ENCODE results near the gene SLC25A21.
A peak's percentile ranks its signal among the peaks of the same experiment; 100 is the strongest.
"Not testable (repeated sequence)": the region's sequence is repeated elsewhere in the genome, so short reads cannot be mapped to it uniquely, and the experiment has no call there.

The SLC25A21 gene

DNA sequence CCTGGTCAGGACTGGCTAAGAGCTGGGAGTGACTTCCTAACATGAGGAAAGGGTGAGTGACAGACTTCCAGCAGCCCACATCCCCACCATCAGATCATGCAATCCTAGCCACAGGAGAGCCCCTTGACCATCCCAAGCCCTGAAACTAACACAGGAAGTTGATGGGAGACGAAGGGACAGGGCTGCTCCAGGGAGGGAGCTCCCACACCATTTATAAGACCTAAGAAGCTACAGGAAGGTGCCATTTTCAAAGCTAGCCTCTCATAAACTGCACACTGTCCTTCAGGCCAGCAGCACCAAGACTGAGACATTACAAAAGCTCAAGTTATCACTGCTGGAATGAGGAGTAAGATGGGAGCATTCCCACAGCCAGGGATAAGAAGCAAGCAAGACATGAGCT lies 19.4 kb downstream of the SLC25A21 start:
- in situ Hi-C loops (cut with HindIII; ENCODE audit: low pct_ligation_motif_present, low pct_unique_long_range_greater_than_20kb, low sequenced_read_pairs), result no loop called here
- no peak for DNase-seq

DNA sequence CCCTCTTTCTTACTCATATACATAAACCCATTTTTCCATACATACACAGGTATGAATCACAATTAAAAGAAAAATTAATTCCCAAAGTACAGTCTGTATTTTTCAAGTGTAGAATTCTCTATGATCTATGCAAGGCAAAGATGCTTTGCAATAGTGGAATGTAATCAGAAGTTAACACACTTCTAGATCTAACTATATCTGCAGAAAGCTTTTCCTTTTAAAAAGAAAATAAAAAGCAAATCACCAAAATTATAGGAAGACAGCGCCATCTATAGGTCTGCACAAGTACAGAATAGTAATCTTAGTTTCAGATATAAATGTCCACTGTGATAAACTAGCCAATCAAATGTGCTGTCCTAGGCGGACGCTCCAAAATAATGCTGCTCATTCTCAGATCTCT lies 22.0 kb downstream of the SLC25A21 start:
- in situ Hi-C loops (cut with HindIII; ENCODE audit: low pct_ligation_motif_present, low pct_unique_long_range_greater_than_20kb, low sequenced_read_pairs), result no loop called here
- DNase-seq, result peak; percentile 46

DNA sequence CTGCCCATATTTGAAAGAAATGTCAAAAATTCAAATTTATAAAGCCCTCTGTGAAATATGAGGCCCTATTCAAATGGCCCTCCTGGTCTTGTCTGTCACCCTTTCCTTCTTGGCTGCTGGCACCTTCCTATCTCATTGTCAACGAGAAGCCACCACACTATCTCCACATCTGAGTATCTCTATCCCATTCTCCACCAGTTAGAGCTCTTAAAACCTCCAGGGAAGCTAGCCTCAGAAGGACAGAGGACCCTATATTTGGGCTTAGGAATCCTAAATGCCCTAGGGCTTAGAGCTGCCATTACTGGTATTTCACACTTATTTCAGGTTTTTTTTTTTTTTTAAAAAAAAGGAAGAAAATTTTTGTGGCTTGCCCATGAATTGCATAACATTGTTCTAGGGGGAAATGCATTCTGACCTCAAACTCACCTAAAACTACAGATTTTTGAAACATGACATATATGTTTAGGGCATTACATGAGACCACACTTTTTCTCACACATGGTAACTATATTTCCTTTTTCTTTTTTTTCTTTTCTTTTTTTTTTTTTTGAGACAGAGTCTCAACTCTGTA lies 25.0 kb downstream of the SLC25A21 start:
- in situ Hi-C loops (cut with HindIII; ENCODE audit: low pct_ligation_motif_present, low pct_unique_long_range_greater_than_20kb, low sequenced_read_pairs), result no loop called here
- no peak for DNase-seq

DNA sequence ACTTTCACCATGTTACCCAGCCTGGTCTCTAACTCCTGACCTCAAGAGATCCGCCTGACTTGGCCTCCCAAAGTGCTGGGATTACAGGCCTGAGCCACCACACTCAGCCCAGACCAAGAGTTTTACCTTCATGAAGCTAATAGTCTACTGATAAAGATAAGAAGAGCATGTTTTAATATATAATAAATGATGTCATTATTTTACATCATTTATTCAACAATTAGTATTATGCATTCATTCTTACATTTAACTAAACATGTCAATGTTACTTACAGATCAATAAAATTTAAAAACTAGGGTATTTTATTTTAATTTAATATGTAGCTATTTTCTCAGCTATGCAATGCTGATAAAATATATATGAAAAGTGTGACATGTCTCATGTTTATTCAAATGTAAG lies 26.0 kb downstream of the SLC25A21 start:
- DNase-seq; in situ Hi-C loops (cut with HindIII; ENCODE audit: low pct_ligation_motif_present, low pct_unique_long_range_greater_than_20kb, low sequenced_read_pairs): not testable (repeated sequence)

DNA sequence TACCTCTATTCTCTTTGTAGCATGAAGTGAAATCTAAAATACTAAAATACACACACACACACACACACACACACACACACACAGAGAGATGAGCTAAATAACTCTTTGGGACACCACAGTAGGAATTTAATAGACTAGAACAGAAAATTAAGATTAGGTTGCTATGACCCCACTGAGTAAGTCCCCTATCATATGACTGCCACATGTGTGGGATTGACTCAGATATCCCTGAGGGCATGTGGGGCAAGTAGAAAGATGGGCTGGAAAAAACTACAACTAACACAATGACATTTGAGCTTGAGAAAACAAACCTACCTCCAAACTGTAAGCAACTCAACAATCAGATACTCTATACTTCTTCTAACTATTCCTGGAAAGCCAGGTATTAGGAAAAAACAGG lies 27.0 kb downstream of the SLC25A21 start:
- no peak for DNase-seq
- in situ Hi-C loops (cut with HindIII; ENCODE audit: low pct_ligation_motif_present, low pct_unique_long_range_greater_than_20kb, low sequenced_read_pairs), result no loop called here

DNA sequence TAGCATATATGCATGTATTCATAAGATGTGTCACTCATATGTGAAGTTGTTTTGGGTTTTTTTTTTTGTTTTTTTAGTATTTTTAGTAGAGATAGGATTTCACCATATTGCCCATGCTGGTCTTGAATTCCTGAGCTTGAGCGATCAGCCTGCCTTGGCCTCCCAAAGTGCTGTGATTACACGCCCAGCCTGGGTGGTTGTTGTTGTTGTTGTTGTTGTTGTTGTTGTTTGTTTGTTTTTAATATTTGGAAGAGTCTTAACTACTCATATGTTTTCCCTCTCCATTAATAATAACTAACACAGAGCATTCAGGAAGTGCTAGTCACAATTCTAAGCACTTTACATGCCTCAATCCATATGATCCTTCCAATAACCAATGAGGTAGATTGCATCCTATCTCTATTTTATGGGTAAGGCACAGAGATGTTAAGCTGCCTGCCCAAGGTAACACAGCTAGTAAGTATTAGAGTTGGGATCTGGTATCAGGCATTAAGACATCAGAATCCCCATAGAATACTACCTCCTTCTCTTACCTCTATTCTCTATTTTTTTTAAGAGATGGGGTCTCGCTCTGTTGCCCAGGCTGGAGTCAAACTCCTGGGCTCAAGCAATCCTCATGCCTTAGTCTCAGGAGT lies 27.6 kb downstream of the SLC25A21 start:
- no peak for DNase-seq
- in situ Hi-C loops (cut with HindIII; ENCODE audit: low pct_ligation_motif_present, low pct_unique_long_range_greater_than_20kb, low sequenced_read_pairs), result no loop called here

DNA sequence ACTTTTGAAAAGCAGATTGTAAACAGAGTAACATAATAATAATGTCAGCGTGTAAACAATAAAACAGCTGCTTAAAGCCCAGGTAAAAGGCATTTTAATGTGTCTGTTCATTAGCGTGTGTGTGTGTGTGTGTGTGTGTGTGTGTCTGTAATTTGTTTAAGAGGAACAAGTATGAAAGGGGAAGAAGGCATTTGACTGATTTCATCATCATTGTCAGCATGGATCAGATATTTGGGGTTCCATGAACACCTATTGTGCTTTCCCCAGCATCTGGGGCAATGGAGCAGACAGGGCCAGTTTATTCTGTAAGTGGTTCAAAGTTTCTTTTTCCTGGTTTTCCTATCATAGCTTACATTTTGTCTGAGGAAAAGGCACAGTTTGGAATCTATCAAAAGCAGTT lies 28.9 kb downstream of the SLC25A21 start:
- in situ Hi-C loops (cut with HindIII; ENCODE audit: low pct_ligation_motif_present, low pct_unique_long_range_greater_than_20kb, low sequenced_read_pairs), result no loop called here

DNA sequence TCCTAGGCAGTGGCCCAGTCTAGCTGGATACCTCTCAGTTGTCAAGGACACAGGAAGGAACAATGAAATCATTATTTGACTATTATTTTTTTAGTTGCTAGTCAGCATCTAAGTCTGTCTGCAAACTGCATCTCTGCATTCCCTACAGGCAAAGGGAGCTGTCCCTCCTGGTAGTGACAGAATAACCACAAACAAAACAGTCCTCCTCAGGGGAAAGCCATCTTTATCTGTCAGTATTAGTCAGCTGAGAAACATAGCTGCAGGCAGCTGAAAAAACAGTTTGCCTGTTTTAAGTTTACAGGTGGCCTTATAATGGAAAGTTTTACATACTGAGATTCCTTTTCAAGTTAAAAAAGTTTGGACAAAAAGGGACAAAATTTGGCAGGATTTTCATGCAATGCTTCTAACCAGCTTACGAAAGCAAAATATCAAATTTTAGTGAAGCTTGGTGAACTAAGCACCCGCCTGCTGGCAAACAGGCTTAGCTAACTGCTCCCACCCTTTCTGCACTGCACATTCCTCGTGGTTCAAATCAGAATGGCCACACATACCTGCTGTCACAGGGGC lies 29.5 kb downstream of the SLC25A21 start:
- in situ Hi-C loops (cut with HindIII; ENCODE audit: low pct_ligation_motif_present, low pct_unique_long_range_greater_than_20kb, low sequenced_read_pairs), result no loop called here
- no peak for DNase-seq

More for the DNA sequence above, 28.9 kb downstream of the SLC25A21 start:
- no peak for DNase-seq

DNA sequence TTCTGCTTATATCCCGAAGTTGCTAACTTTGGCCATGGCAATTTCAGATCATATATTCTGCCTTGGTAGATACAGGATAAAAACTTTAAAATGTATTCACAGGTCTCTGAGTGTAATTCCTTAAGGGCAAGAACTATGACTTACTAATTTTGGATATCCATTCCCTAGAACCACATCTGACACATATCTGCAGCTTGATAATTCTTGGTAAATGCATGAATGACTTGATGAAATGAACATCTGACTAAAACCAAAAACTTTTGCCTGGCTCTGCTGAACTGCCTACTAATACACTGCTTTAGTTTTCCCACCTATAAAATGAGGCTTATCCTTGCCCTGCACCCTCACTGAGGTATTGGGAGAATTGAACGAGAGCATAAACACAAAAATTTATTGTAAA lies 32.2 kb downstream of the SLC25A21 start:
- DNase-seq, result no peak
- in situ Hi-C loops (cut with HindIII; ENCODE audit: low pct_ligation_motif_present, low pct_unique_long_range_greater_than_20kb, low sequenced_read_pairs), result no loop called here

DNA sequence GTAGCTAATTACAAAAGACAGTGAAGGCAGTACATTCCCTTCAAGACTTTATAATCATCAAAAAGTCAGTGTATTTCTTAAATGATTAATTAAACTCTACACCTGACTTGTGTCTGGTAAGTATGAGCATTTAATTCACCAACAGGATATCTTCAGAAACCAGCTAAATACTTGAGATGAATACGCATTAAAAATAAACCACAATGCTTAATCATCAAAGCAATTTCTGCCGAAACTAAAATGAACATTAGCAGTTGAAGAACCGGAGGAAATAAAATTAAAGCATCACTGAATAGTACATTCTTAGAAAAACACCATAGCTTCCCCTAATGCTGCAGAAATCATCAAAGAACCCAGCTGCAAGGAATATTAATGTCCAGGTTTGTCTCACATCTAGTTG lies 32.7 kb downstream of the SLC25A21 start:
- no peak for DNase-seq
- in situ Hi-C loops (cut with HindIII; ENCODE audit: low pct_ligation_motif_present, low pct_unique_long_range_greater_than_20kb, low sequenced_read_pairs), result no loop called here

DNA sequence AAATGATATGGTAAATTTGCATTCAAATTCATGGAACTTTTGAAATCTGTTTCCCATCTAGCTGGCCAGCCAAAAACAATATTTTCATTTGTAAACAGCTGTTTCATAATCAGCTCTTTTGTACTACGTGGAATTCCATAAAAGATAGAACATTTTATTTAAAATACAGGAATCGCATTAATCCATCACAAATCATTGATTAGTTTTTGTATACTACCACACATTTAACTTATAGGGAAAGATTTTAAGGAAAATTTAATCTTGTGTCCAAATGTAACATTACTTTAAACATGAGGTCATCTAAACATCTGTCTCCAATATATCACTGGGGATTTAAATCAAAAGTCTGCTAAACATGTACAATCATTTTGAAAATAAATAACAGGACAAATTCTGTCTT lies 33.5 kb downstream of the SLC25A21 start:
- DNase-seq, result no peak
- in situ Hi-C loops (cut with HindIII; ENCODE audit: low pct_ligation_motif_present, low pct_unique_long_range_greater_than_20kb, low sequenced_read_pairs), result no loop called here

DNA sequence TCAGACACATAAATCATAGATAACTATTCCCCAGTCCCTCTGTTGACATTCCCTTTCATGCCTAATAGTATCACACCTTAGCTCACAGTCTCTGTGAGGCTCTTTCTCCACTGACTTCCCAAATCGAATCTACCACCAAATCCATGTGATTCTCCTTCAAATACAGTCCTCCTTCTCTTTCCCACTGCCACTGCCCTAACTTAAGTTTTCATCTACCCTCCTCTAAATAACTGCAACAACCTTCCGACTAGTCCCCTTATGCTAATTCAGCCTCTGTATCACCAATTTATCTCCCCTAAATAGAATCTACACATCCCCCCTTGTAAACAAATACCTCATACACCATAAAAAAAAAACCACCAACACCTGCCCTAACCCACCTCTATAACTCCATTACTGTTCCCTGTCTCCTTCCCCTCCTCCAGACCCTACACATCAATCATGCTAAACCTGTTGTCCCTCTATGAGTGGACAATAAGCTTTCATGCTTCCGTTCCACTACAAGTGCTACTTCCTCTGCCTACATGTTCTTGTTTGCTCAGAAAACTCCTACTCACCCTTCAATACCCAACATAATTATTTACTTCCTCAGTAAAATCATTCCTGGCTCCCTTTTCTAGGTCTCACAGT lies 39.0 kb downstream of the SLC25A21 start:
- no peak for DNase-seq
- in situ Hi-C loops (cut with HindIII; ENCODE audit: low pct_ligation_motif_present, low pct_unique_long_range_greater_than_20kb, low sequenced_read_pairs), result no loop called here

DNA sequence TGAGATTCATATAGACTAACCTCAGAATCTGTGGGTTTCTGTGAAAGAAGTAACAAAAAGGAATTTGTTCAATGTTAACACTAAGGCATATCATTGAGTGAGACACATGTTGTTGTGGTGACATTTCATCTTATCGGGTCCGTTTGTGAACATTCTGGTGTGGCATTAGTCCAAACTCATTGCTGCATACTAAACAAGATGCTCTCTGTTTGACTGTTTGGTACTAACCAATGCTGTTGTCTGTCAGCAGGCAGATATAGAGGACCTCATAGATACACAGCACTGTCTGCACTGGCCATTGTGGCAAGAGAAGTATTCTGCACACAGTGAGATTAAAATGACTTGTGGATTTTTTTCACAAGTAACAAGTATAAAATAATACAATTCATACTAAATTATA lies 41.2 kb downstream of the SLC25A21 start:
- in situ Hi-C loops (cut with HindIII; ENCODE audit: low pct_ligation_motif_present, low pct_unique_long_range_greater_than_20kb, low sequenced_read_pairs), result no loop called here
- DNase-seq, result no peak

DNA sequence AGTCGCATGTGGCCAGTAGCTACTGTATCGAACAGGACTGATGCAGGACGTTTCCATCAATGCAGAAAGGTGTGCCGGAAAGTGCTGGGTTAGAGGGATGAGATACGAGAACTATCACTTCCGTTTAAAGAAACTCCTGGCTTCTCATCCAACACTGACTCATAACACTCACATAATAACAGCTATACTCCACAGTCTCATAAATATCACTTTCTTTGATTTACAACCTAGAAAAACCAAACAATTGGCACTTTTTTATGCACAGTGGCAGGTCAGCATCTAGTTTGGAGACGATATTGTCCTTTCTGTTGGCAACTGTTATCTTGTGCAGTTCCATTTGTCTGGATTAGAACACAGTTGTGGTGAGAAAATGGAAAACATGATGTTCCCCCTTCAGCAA lies 43.4 kb downstream of the SLC25A21 start:
- DNase-seq, result no peak
- in situ Hi-C loops (cut with HindIII; ENCODE audit: low pct_ligation_motif_present, low pct_unique_long_range_greater_than_20kb, low sequenced_read_pairs), result no loop called here

DNA sequence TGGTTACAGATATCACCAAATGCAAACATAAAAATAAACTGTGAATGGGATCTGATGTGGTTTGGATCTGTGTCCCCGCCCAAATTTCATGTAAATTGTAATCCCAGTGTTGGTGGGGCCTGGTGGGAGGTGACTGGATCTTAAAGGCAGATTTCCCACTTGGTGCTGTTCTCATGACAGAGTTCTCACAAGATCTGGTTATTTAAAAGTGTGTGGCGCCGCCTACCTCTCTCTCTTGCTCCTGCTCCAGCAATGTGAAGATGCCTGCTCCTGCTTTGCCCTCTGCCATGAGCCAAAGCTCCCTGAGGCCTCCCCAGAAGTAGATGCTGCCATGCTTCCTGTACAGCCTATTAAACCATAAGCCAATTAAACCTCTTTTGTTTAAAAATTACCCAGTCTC lies 47.8 kb downstream of the SLC25A21 start:
- no peak for DNase-seq
- in situ Hi-C loops (cut with HindIII; ENCODE audit: low pct_ligation_motif_present, low pct_unique_long_range_greater_than_20kb, low sequenced_read_pairs), result no loop called here

DNA sequence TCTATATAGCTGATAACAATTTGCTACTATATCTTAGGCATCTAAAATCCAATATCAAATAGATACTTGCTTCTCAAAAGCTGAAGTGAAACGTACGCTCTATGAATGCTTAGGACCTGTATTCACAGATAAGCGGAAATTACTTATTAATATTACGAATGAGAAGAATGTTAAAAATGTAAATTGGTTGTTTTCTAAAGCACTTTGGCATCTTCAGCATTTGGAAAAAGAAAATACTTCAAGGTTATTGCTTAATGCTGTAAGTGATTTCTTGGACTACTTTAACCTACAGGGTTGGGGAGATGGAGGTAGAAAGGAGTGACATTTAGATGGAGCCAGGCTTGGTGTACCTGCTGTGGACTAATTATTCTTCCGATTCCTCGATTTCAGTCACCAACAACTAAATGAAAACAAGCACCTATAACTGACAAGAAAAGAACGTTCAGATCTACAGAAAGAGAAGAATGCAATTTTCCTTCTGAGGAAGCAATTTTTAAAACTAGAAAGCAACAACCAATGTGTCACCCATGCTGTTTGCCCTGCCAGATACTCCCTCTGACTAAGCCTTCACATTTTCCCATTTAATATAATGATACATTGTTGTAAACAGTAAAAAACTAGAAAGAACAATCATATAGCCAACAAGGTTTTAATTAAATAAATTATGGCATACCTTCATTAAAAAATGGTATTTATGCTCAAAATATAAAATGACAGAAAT lies 49.3 kb downstream of the SLC25A21 start:
- in situ Hi-C loops (cut with HindIII; ENCODE audit: low pct_ligation_motif_present, low pct_unique_long_range_greater_than_20kb, low sequenced_read_pairs), result no loop called here
- no peak for DNase-seq

DNA sequence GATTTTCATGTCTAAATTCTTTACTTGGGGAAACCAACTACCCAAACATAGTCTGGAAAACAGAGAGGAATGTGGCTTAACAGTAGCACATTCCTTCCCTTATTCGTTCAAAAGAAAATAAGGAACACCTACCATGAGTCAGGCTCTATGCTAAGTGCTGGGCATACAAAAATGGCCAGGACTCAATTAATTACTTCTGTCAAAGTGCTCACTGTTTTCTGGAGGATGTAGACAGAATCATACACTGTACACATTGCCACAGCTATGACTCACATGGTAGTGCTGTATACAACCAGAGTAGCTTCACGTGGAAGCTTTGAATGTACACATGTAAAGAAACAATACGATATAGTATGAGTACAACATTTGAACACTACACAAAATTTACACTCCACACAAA lies 50.1 kb downstream of the SLC25A21 start:
- DNase-seq, result no peak
- in situ Hi-C loops (cut with HindIII; ENCODE audit: low pct_ligation_motif_present, low pct_unique_long_range_greater_than_20kb, low sequenced_read_pairs), result no loop called here

DNA sequence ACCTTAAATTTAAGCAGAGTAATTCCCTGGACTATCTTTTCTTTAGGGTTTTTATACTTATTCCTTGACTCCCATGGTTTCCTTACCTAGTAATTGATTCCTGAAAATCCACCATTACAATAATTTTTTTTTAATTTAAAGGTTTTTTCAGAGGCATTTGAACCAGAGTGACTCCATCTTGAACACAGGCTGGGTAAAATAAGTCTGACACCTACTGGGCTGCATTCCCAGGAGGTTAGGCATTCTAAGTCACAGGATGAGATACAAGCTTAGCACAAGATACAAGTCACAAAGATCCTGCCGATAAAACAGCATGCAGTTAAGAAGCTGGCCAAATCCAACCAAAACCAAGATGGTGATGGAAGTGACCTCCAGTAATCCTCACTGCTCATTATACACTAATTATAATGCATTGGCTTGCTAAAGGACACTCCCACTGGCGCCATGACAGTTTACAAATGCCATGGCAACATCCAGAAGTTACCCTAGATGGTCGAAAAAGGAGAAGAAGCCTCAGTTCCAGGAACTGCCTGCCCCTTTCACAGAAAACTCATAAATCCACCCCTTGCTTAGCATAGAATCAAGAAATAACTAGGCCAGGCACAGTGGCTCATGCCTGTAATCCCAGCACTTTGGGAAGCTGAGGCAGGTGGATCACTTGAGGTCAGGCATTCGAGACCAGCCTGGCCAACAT lies 53.6 kb downstream of the SLC25A21 start:
- no peak for DNase-seq
- in situ Hi-C loops (cut with HindIII; ENCODE audit: low pct_ligation_motif_present, low pct_unique_long_range_greater_than_20kb, low sequenced_read_pairs), result no loop called here

Data from ACHN (cell line).